GM10266 (cell line): ENCODE results near the gene JAM3.

Source experiments
- DNase-seq: peaks from one replicate; pipeline ENCODE4 v3.0.0; 2012; ENCODE audit errors: extremely low spot score
- CTCF ChIP-seq: IDR thresholded peaks from 2 replicates; pipeline ENCODE4 v1.5.1; 2012; ENCODE audit warnings: mild to moderate bottlenecking, low read depth; ENCODE audit not compliant: control insufficient read depth, insufficient read depth; ENCODE audit errors: missing control alignments

JAM3 gene

GRCh38 chr11:134142536-134142935 is 73.7 kb downstream of the JAM3 start:
- TF ChIP-seq CTCF = no peak
- DNase-seq = no peak

GRCh38 chr11:134143801-134144200 is 74.9 kb downstream of the JAM3 start:
- TF ChIP-seq CTCF = no peak
- no peak for DNase-seq

GRCh38 chr11:134144744-134145143 is 75.9 kb downstream of the JAM3 start:
- no peak for TF ChIP-seq CTCF
- no peak for DNase-seq

GRCh38 chr11:134145715-134146114 is 76.8 kb downstream of the JAM3 start:
- DNase-seq = no peak
- TF ChIP-seq CTCF = no peak

GRCh38 chr11:134146598-134146997 is 77.7 kb downstream of the JAM3 start:
- DNase-seq = no peak
- no peak for TF ChIP-seq CTCF

- DNase-seq = no peak
- no peak for TF ChIP-seq CTCF
Measured at GRCh38 chr11:134149371-134149770, 80.5 kb downstream of the JAM3 start.

GRCh38 chr11:134150195-134150903 is 81.5 kb downstream of the JAM3 start:
- no peak for DNase-seq
- TF ChIP-seq CTCF = no peak
